ENCODE results near the gene GPX7.
A peak's percentile ranks its signal among the peaks of the same experiment; 100 is the strongest.

GPX7 gene

GRCh38 chr1:52601991-52602855, at the start of gene GPX7:
GPX7 (plus strand) TSS chr1:52602371; CDS start chr1:52602410, 39 bp downstream.
- H3K27ac Mint-ChIP-seq: peak within 1 kb of the TSS; percentile 92
- H3K4me1 Mint-ChIP-seq: peaks cover 29% of the 10 kb centered on the region
- ATAC-seq (peak; percentile 42), DNase-seq (peak; percentile 59)
- no peaks in the 10 kb centered on the region for H3K27me3 Mint-ChIP-seq
- peaks cover 11% of the 10 kb centered on the region for H3K36me3 Mint-ChIP-seq (ENCODE audit: low read depth)
- no peaks in the 10 kb centered on the region for H3K9me3 Mint-ChIP-seq
- peak within 1 kb of the TSS; percentile 83 for H3K4me3 Mint-ChIP-seq

DNA sequence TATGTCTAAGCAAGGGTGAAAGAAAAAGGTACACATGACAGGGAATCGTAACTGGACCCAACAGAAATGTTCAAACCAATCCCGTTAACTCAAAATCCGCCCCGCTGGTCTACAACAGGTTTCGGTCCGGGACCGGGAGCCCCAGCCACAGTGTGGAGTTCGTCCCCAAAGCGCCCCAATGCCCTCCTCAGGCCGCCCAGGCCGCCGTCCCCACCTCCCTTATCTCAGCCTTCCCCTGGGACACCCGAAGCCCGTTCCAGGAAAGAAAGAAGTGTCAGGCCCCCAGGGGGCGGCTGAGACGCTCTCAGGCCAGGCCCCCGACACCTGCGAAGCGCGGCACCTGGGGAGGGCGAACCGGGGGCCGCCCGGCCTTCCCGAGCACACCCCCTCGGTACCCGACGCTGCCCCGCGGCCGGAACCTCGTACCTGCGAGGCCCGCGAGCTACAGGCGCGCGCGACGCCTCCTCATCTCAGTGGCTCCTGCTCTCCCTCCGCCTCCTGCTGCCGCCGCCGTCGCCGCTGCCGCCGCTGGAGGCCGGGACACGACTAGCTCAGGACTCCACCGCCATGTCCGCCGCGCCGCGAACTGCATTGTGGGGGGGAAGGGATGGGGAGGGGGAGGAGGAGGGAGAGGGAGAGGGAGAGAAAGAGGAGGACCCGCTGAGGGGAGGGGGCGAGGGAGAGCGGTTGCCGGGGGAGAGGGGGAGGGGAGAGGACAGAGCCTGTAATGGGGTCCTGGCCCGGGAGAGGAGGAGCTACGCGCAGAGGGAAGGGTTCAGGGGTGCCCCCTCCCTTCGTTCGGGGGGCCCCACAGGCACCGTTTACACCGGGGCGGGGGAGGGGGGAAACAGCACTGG, 49.4 kb upstream of the GPX7 start, which contains the start of gene TUT4:
TUT4 (minus strand) TSS at position 588 of the 857 bp plus-strand sequence. CDS start 26,812 bp downstream, outside the sequence.
- Mint-ChIP-seq H3K4me3 (no peak within 1 kb of the TSS), H3K4me1 (peaks cover 39% of the 10 kb centered on the region), H3K9me3 (no peaks in the 10 kb centered on the region), H3K27ac (peak within 1 kb of the TSS; percentile 73), H3K36me3 (ENCODE audit: low read depth) (no peaks in the 10 kb centered on the region), H3K27me3 (no peaks in the 10 kb centered on the region)
- DNase-seq (peak; percentile 77), ATAC-seq (peak; percentile 63)

GRCh38 chr1:52553362-52554266, 48.6 kb upstream of the GPX7 start:
- DNase-seq (peak; percentile 92), ATAC-seq (peak; percentile 84)
- Mint-ChIP-seq H3K9me3 (no peaks in the 10 kb centered on the region), H3K4me1 (peaks cover 35% of the 10 kb centered on the region), H3K4me3 (no peak overlapping the region), H3K36me3 (ENCODE audit: low read depth) (no peaks in the 10 kb centered on the region), H3K27me3 (no peaks in the 10 kb centered on the region), H3K27ac (peak overlapping the region; percentile 73)

DNA sequence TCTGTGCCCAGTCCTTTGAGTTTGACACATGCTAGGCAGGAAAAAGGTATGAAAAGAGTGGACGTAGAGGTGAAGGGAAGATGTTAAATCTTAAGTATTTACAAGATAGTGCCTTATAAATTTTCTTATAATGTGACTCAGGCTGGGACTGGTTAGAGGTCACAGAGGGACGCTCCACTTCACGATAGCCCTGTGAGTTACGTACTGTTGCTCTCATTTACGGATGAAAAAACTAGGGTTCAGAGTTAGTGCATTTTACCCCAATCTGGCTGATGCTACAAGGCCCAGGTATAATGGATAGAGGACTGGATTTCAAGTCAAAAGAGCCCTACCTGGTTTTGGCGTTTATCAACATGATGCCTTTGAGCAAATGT, 47.9 kb upstream of the GPX7 start:
- ATAC-seq (no peak), DNase-seq (no peak)
- peaks cover 29% of the 10 kb centered on the region for H3K4me1 Mint-ChIP-seq

GRCh38 chr1:52554756-52555155, 47.4 kb upstream of the GPX7 start:
- Mint-ChIP-seq H3K4me1 (peaks cover 24% of the 10 kb centered on the region), H3K36me3 (ENCODE audit: low read depth) (no peaks in the 10 kb centered on the region), H3K4me3 (no peak overlapping the region), H3K9me3 (no peaks in the 10 kb centered on the region), H3K27me3 (no peaks in the 10 kb centered on the region), H3K27ac (peak overlapping the region; percentile 60)
- no peak for DNase-seq
- no peak for ATAC-seq

More for the DNA sequence above, 47.9 kb upstream of the GPX7 start:
- H3K9me3 Mint-ChIP-seq: no peaks in the 10 kb centered on the region
- no peaks in the 10 kb centered on the region for H3K36me3 Mint-ChIP-seq (ENCODE audit: low read depth)
- no peaks in the 10 kb centered on the region for H3K27me3 Mint-ChIP-seq
- H3K4me3 Mint-ChIP-seq: no peak overlapping the region
- peak overlapping the region; percentile 60 for H3K27ac Mint-ChIP-seq

GRCh38 chr1:52556641-52557360, 45.4 kb upstream of the GPX7 start:
- Mint-ChIP-seq H3K4me3 (no peak overlapping the region), H3K36me3 (ENCODE audit: low read depth) (no peaks in the 10 kb centered on the region), H3K4me1 (peaks cover 12% of the 10 kb centered on the region), H3K27me3 (no peaks in the 10 kb centered on the region), H3K27ac (no peak overlapping the region), H3K9me3 (no peaks in the 10 kb centered on the region)
- DNase-seq (no peak), ATAC-seq (no peak)

GRCh38 chr1:52558941-52559340, 43.2 kb upstream of the GPX7 start:
- Mint-ChIP-seq H3K27ac (no peak overlapping the region), H3K4me1 (peaks cover 11% of the 10 kb centered on the region), H3K36me3 (ENCODE audit: low read depth) (no peaks in the 10 kb centered on the region), H3K27me3 (no peaks in the 10 kb centered on the region), H3K9me3 (no peaks in the 10 kb centered on the region), H3K4me3 (no peak overlapping the region)
- DNase-seq (no peak), ATAC-seq (no peak)

DNA sequence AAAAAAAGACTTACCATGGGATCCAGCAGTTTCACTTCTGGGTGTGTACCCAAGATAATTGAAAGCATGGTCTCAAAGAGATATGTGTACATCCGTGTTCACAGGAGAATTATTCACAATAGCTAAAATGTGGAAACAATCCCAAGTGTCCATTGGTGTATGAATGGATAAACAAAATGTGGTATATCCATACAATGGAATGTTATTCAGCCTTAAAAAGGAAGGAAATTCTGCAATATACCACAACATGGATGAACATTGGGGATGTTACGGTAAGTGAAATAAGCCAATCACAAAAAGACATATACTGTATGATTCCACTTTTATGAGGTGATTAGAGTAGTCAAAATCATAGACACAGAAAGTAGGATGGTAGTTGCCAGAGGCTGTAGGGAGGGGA, 42.3 kb upstream of the GPX7 start:
- no peak overlapping the region for H3K4me3 Mint-ChIP-seq
- no peak for ATAC-seq

DNA sequence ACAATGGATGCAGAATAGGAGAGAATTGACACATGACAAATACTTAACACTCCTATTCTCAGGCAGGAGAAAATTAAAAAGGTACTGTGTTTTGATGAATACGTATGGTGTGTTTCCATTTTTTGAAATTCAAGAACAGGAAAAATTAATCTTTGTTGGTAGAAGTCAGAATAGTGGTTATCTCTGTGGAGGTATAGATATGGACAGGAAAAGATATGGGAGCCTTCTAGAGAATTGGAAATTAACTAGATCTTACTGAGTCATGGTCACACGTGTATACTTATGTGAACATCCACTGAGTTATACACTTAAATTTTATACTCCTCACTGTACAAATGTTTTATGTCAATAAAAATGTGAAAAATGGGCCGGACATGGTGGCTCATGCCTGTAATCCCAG, 39.4 kb upstream of the GPX7 start:
- H3K4me1 Mint-ChIP-seq: no peaks in the 10 kb centered on the region
- no peak for ATAC-seq
- no peaks in the 10 kb centered on the region for H3K36me3 Mint-ChIP-seq (ENCODE audit: low read depth)
- H3K27me3 Mint-ChIP-seq: no peaks in the 10 kb centered on the region
- H3K27ac Mint-ChIP-seq: no peak overlapping the region
- DNase-seq: no peak
- H3K4me3 Mint-ChIP-seq: no peak overlapping the region
- no peaks in the 10 kb centered on the region for H3K9me3 Mint-ChIP-seq

More for the DNA sequence above, 42.3 kb upstream of the GPX7 start:
- Mint-ChIP-seq H3K27me3 (no peaks in the 10 kb centered on the region), H3K4me1 (peaks cover 2% of the 10 kb centered on the region), H3K27ac (no peak overlapping the region), H3K9me3 (no peaks in the 10 kb centered on the region), H3K36me3 (ENCODE audit: low read depth) (no peaks in the 10 kb centered on the region)
- DNase-seq: no peak

DNA sequence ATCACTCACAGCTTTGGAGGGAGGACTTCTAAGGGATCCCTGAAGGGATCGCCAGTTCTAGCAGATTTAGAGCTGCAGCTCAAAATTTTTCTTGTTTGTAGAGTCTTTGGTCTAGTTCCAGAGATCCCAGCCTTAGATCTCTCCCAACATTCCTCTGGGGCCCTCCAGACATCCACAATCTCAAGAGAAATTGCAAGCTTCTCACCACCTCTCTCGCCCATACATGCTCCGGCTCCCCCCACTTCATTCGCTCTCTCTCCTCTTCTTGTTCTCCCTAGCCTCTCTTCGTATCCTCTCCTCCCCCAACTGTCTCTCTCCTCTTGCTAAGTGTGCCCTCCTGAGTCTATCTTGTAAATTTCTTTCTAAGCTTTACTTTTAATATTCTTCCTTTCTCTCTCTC, 34.2 kb upstream of the GPX7 start:
- Mint-ChIP-seq H3K9me3 (no peaks in the 10 kb centered on the region), H3K27ac (no peak overlapping the region), H3K4me3 (no peak overlapping the region), H3K4me1 (peaks cover 8% of the 10 kb centered on the region), H3K36me3 (ENCODE audit: low read depth) (no peaks in the 10 kb centered on the region), H3K27me3 (no peaks in the 10 kb centered on the region)
- no peak for DNase-seq
- no peak for ATAC-seq

- Mint-ChIP-seq H3K27ac (no peak overlapping the region), H3K27me3 (no peaks in the 10 kb centered on the region), H3K4me3 (peak overlapping the region; percentile 1), H3K4me1 (peaks cover 12% of the 10 kb centered on the region), H3K9me3 (no peaks in the 10 kb centered on the region), H3K36me3 (ENCODE audit: low read depth) (no peaks in the 10 kb centered on the region)
- ATAC-seq (no peak), DNase-seq (no peak)
Observed at GRCh38 chr1:52569449-52570210, 32.5 kb upstream of the GPX7 start.

GRCh38 chr1:52571783-52572182, 30.4 kb upstream of the GPX7 start:
- no peaks in the 10 kb centered on the region for H3K36me3 Mint-ChIP-seq (ENCODE audit: low read depth)
- DNase-seq: no peak
- no peaks in the 10 kb centered on the region for H3K27me3 Mint-ChIP-seq
- ATAC-seq: no peak
- H3K9me3 Mint-ChIP-seq: no peaks in the 10 kb centered on the region
- no peak overlapping the region for H3K4me3 Mint-ChIP-seq
- no peak overlapping the region for H3K27ac Mint-ChIP-seq
- peaks cover 14% of the 10 kb centered on the region for H3K4me1 Mint-ChIP-seq

GRCh38 chr1:52572387-52572786, 29.8 kb upstream of the GPX7 start:
- DNase-seq (no peak), ATAC-seq (no peak)
- Mint-ChIP-seq H3K27ac (no peak overlapping the region), H3K4me1 (peaks cover 14% of the 10 kb centered on the region), H3K9me3 (no peaks in the 10 kb centered on the region), H3K36me3 (ENCODE audit: low read depth) (no peaks in the 10 kb centered on the region), H3K4me3 (no peak overlapping the region), H3K27me3 (no peaks in the 10 kb centered on the region)

All from activated naive CD8-positive, alpha-beta T cell treated with anti-CD3 and anti-CD28 coated beads, Interleukin-2, amount 50 U/mL, for 24 hours (primary cell).